GM12864 (cell line): ENCODE data around the gene SLC17A4.

Experiments used
- DNase-seq: peaks from one replicate; pipeline ENCODE4 v3.0.0-alpha.2; 2011; ENCODE audit warnings: low read depth
- H3K4me3 ChIP-seq: 2 replicates; pipeline ENCODE4 v1.5.1; 2011; ENCODE audit warnings: mild to moderate bottlenecking, low read depth, low read length, control low read depth
- TF ChIP-seq, protein P1 (sequence below): IDR thresholded peaks from 2 replicates; pipeline ENCODE4 v1.5.1; 2011; ENCODE audit warnings: low read depth, mild to moderate bottlenecking, moderate library complexity, low read length, control low read depth, inconsistent platforms; ENCODE audit errors: missing control alignments

The SLC17A4 gene

DNA sequence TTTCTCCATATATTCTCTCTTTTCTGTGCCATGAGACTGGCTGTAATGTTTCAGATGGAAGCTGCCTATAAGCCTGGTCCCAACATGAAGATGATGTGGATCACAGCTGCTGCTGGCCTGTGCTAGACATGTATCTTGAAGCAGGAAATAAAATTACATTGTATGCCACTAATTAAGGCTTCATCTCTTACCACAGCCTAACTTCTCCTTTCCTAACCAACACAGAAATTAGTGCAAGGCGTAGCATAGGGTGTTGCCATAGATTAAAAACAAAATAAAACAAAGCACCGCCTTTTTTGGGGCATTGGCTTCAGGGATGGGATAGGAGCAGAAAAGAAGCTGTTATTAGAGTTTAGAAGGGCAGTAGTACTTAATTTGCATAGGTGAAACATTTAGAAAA is 4.7 kb upstream of the SLC17A4 start:
- DNase-seq: no peak
- TF ChIP-seq, protein P1, sequence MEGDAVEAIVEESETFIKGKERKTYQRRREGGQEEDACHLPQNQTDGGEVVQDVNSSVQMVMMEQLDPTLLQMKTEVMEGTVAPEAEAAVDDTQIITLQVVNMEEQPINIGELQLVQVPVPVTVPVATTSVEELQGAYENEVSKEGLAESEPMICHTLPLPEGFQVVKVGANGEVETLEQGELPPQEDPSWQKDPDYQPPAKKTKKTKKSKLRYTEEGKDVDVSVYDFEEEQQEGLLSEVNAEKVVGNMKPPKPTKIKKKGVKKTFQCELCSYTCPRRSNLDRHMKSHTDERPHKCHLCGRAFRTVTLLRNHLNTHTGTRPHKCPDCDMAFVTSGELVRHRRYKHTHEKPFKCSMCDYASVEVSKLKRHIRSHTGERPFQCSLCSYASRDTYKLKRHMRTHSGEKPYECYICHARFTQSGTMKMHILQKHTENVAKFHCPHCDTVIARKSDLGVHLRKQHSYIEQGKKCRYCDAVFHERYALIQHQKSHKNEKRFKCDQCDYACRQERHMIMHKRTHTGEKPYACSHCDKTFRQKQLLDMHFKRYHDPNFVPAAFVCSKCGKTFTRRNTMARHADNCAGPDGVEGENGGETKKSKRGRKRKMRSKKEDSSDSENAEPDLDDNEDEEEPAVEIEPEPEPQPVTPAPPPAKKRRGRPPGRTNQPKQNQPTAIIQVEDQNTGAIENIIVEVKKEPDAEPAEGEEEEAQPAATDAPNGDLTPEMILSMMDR: no peak
- H3K4me3 ChIP-seq: no peak overlapping the region

DNA sequence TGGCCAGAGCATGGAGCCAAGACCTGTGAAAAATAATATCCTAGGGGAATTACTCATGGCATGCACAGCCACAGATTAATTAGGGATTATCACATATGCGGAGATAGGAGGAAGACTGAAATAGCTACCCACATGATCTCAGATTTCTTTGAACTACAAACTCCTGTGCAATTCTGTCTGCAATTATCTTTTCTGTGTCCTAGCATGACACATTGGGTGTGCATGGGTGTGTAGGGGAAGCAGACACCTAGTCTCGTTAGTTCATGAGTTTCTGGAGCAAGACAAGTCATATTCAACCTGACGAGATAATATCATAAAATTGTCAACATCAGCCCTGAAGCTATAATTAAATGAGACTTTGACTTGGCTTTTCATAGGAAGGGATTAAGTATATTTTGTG is 3.6 kb upstream of the SLC17A4 start:
- TF ChIP-seq, protein P1: no peak
- no peak overlapping the region for H3K4me3 ChIP-seq
- no peak for DNase-seq

DNA sequence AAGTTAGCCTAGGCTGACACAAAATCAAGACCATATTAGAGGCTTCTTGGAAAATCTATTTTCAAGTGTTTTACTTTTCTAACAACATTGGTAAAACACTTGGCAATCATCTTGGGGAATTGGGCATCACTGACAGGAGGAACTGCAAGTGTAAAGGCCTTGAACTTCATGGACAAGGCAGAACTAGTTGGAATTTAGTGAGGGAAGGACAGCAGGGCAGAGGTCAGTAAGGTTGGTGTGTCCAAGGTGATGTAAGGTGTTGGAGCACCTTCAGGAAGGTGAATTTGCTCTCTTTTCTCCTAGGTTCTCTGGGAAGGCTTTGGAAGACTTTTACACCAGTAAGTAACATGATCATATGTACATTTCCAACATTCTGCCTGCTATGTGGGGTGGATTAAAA is 1.5 kb upstream of the SLC17A4 start:
- TF ChIP-seq, protein P1: no peak
- DNase-seq: no peak
- H3K4me3 ChIP-seq: no peak overlapping the region

DNA sequence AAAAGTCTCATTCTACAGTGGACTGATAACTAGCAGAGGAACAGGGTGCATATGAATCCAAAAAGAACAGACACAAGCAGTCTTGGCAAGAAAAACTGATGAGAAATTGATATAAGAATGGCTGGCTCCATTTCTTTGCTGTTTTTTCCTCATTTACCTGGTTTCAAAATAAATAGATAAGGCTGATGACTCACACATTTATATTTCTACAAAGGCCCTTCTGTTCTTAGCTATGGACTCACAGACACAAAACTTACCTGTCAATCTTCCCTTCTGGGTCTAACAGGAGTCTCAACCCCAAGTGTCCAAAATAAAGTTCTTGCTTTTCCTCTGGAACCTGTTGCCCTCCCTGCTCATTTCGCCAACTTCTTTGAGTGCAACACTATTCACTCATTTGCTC is 941 bp downstream of the SLC17A4 start:
- TF ChIP-seq, protein P1: no peak
- H3K4me3 ChIP-seq: no peak overlapping the region

DNA sequence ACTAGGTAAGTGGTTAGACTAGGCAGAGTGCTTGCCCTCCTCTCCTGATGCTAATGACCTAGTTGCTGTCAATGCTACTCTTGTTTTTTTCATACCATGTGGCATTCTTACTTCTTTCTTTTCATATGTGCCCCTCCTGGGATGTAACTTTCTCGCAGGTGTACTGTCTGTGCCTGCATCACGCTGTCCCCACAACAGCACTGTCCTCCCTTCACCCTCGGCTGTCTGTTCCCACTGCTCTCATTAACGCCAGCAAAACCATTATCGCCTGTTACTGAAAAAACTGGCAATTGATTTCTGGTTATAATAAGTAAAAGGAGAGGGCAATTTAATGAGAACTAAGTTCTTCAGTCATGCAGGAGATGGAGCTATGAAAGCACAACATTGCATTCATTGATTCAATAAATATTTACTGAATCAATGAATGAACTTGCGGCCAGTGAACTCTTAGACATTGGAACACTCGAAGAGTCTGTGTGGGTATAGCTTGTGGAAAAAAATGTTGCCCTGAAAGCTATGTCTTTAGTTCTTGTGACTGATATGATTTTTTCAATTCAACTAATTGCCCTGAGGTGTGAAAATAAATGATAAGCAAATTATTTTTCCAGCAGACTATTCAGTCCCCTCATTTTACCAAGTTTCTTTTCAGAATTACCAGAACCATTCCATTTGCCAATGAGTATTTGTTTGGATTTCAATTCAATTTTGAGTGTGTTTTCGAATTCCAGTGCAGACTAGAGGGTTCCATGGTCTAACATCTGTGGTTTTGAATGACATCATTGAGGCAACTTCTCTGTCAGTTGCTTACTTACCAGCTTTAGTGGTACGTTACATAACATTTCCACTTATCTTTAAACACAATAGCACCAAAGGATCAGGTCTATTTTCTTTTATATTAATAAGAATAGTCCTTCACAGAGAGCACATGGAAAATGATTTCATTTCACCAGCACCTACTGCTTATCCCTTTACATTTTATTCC is 2.1 kb downstream of the SLC17A4 start:
- H3K4me3 ChIP-seq: no peak overlapping the region
- TF ChIP-seq, protein P1: no peak
- no peak for DNase-seq

More for the DNA sequence above, 941 bp downstream of the SLC17A4 start:
- no peak for DNase-seq

DNA sequence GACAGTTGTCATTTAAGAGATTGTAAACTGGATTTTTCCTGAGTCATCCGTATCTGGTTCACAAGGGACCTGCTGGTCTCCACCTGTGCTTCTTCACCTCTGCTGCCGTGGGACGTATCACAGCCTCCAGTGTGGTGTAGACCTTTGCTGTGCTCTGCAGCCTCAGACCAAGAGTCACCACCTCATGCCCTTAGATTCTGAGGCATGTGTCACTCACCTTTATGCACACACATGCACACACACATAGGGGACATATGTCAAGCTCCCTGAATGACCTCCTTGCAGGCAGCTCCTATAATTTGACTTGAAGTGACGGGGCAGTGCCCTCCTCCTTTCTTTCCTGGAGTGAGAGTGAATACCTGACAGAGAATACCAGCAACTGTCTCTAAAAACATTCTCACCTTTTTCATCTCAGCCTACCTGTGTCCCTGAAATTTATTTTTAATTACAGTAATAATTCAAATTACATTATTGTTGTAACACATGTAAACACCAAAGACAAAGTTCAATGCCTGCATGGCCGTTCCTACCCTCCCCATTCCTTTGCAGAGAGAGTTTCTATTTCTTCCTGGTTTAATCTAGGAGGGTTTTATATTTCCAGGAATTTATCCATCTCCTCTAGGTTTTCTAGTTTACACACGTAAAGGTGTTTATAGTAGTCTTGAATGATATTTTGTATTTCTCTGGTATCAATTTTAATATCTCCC is 3.5 kb downstream of the SLC17A4 start:
- DNase-seq: no peak
- TF ChIP-seq, protein P1: no peak
- H3K4me3 ChIP-seq: no peak overlapping the region
